C4-2B (cell line): ENCODE data around the gene DDAH2.
A peak's percentile ranks its signal among the peaks of the same experiment; 100 is the strongest.

Experiments used
- H3K27ac ChIP-seq: fragments of 450-650 bp; 2 replicates; pipeline ENCODE4 v1.5.1; 2017
- ZFX ChIP-seq: fragments of 450-650 bp; IDR thresholded peaks from 2 replicates; pipeline ENCODE4 v1.6.1; 2017
- TF ChIP-seq, protein P1 (sequence below): fragments of 450-650 bp; conservative IDR thresholded peaks from 2 replicates; pipeline ENCODE4 v1.5.1; 2017; ENCODE audit warnings: mild to moderate bottlenecking

Gene DDAH2, protein sequence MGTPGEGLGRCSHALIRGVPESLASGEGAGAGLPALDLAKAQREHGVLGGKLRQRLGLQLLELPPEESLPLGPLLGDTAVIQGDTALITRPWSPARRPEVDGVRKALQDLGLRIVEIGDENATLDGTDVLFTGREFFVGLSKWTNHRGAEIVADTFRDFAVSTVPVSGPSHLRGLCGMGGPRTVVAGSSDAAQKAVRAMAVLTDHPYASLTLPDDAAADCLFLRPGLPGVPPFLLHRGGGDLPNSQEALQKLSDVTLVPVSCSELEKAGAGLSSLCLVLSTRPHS

DNA sequence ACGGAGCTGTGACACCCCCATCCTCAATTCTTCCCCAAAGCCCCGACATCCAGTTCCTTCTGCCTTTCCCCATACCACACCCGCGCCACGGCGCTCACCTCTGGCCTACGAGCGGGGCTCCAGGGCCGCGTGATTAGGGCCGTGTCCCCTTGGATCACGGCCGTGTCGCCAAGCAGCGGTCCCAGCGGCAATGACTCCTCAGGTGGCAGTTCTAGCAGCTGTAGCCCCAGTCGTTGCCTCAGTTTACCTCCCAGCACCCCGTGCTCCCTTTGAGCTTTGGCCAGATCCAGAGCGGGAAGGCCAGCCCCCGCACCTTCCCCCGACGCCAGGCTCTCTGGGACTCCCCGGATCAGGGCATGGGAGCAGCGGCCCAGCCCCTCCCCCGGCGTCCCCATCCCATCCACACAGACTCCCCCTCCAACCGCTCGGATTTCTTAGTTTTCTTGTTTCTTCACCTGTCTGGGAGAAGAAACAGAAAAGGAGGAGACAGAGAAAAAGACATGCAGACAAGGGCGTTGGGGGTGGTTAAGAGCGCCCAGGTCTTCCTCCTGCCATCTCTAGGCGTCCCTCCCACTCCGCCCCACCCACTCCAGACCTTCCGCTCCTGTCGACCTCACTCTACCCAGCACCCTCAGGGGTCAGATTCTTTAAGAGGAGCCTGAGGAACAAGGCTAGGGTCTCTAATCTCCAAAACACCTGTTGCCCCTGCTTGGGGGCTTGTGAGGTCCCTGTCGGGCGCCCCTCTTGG is at the start of gene DDAH2:
TSS of gene DDAH2 (minus strand) at position 533 of the 748 bp plus-strand sequence. CDS start at position 395, 138 bp downstream.
- H3K27ac ChIP-seq, result peak within 1 kb of the TSS; percentile 68
- no peak for TF ChIP-seq ZFX
- TF ChIP-seq, protein P1, sequence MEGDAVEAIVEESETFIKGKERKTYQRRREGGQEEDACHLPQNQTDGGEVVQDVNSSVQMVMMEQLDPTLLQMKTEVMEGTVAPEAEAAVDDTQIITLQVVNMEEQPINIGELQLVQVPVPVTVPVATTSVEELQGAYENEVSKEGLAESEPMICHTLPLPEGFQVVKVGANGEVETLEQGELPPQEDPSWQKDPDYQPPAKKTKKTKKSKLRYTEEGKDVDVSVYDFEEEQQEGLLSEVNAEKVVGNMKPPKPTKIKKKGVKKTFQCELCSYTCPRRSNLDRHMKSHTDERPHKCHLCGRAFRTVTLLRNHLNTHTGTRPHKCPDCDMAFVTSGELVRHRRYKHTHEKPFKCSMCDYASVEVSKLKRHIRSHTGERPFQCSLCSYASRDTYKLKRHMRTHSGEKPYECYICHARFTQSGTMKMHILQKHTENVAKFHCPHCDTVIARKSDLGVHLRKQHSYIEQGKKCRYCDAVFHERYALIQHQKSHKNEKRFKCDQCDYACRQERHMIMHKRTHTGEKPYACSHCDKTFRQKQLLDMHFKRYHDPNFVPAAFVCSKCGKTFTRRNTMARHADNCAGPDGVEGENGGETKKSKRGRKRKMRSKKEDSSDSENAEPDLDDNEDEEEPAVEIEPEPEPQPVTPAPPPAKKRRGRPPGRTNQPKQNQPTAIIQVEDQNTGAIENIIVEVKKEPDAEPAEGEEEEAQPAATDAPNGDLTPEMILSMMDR, result peak; percentile 81

DNA sequence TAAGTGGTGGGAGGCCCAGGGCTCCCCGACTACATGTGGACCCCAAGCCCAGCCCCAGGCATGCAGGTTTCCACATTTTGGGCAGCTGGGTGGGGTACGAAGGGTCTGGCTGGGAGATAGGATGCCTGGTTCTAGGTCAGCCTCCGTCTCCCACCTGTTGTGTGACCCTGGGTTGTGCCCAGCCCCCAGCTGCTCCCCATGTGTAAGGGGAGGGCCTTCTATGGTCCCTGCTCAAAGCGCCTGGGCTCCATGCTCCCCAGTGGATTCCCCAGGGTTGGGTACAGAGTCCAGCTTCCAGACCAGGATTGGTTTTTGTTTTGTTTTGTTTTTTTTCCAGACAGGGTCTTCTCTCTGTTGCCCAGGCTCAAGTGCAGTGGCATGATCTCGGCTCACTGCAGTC is 49.1 kb upstream of the DDAH2 start:
- no peak for TF ChIP-seq ZFX
- TF ChIP-seq, protein P1, result no peak
- no peak overlapping the region for H3K27ac ChIP-seq

DNA sequence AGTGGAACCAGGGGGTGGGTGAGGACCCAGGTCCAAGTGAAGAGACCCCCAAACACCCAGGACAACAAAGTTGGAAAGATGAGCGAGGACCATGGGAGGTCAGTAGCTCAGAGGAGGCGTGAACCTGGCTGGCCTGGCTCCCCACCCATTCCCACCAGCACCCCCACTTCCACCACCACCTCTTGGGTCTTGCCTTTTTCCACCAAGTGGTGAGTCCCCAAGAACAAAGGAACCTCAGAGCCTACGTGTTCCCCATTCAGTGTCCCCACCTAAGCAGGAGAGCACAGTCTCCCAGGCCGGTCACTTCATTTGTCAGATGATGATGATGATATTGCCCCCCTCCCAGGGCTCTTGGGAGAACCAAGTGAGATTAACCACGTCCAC is 48.6 kb upstream of the DDAH2 start:
- TF ChIP-seq, protein P1, result no peak
- no peak for TF ChIP-seq ZFX
- peak overlapping the region; percentile 44; the same call in 1 of the 2 replicates for H3K27ac ChIP-seq

DNA sequence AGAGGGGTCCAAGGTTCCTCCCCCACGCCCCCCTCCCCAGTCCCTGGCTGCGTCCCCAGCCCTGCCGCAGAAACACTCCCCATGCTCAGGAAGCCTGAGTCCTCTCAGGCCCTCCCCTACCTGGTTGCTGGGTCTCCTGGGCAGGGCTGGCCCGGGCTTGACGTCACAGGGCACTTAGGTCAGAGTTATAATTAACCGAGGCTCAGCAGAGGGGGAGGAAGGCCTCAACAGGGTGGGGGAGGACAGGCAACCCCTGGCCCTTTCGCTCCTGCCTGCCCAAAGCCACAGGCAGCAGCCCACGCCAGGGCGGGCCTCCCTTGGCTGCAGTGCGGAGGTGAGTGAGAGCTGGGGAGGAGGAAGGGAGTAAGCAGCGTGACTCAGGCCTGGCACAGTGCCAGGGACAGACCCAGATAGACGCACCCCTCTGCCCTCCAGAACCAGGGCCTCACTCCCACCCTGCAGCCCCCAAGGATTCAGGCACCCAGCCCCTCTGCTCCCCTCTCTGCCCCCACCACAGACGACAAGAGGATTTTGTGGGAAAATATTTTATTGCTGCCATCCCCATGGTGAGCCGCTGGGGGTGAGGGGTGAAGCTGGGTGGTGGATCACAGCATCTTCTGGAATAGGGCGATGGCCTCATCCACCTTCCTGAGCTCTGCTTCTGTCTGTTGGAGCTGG is 48.0 kb upstream of the DDAH2 start, which contains the start of gene VWA7:
TSS of gene VWA7 (minus strand) at position 340 of the 678 bp plus-strand sequence. CDS start 549 bp downstream, outside the sequence.
- TF ChIP-seq, protein P1, result no peak
- peak within 1 kb of the TSS; percentile 44 for H3K27ac ChIP-seq

DNA sequence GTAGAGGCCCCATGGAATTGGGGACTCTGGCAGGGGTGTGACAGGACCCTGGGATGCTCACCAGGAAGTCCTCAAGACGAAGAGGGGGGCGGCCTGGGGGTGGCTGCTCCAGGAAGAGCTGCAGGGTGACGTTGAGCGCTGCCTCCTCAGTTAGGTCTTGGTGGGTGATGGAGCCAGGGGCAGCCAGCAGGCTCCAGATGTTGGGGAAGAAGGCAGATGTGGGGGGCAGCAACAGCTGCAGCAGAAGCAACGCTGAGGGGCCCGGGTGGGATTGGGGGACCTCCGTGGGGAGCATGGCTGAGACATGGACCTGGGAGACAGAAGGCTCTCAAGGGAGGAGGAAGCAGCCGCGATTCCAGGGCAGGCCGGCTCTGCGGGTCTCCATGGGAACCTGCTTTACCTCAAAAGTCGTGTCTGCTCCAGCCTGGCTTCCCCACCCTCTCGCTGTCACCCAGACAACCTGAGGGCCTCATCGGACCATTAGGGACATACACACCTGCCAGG is 47.4 kb upstream of the DDAH2 start:
- H3K27ac ChIP-seq, result peak overlapping the region; percentile 44
- TF ChIP-seq ZFX, result no peak

DNA sequence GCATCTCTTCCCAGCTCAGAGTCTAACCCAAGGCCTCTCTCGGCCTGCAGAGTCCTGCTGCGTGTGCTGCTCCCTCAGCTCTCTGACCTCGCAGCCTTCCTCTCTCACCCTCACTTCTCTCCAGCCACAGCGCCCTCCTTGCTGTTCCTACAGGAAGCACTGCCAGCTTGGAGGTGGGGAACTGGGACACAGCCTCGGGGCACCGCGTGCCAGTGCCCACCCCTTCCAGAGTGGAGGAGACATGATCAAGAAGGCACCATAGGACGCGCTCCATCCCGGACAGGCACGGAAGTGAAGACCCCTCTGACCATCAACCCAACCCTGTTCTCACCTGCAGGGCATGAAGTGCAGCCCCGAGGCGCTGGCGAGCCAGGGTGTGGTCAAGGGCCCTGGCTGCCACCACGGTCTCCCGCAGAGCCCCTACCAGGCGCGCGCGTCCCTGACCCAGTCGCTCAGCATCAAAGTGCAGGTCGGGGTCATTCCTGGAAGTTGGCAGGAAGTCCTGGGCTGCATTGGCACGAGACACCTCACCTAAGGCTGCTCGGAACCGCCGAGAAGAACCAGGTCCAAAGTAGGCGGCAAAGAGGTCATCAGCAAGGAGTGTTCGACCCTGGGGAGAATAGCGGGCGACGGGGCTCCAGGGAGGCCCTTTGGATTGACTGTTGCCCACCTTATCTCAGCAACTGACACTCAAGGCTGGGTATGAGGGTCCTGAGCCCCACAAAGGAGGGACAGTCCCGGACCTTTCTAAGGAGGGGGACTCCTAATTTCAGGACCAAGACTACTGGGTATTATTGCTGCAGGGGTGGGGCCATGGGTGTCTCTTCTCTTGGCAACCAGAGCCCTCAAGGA is 46.8 kb upstream of the DDAH2 start:
- TF ChIP-seq, protein P1, result no peak
- no peak for TF ChIP-seq ZFX
- H3K27ac ChIP-seq, result no peak overlapping the region

DNA sequence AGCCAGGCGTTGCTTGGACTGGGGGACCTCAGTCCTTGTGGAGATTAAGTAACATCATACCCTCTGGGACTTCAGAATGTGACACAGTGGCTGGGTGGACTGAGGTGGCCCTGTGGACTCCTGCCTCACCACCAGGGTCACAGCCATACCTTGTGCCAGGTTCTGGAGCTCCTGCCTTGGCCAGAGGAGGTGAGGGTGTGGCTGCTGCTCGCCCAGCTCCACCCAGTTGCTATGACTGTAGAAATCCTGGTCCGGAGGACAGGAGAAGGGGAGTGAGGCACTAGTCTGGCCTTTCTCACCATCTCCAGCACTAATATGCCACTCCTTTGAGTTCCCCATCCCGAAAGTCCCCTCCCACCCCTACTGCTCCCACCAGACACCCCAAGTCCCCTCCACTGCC is 46.1 kb upstream of the DDAH2 start:
- no peak for TF ChIP-seq ZFX
- TF ChIP-seq, protein P1, result no peak
- H3K27ac ChIP-seq, result no peak overlapping the region
